Measurements from ENCODE around the gene STAC3. TPM values are rescaled to one million over a fixed set of nuclear protein-coding genes. Genes with fewer than 3 reads are reported as not detected.

STAC3 gene
- total and polyA plus RNA-seq, 4 donors: 0.19 to 1.3 (median 0.96) TPM

- Histone ChIP-seq H3K36me3 (ENCODE audit: control insufficient read depth in 4 of 4, insufficient read depth in 3 of 4, low read depth in 1 of 4, low read length in 3 of 4) (peaks cover 12 to 18% (median 15%) of the 10 kb centered on the region in 4 donors), H3K27ac (ENCODE audit: low read depth in 1 of 2, low read length in 2 of 2) (peak overlapping the region; percentile 94 to 97), H3K9ac (ENCODE audit: low read depth in 1 of 2, low read length in 2 of 2) (peak overlapping the region; percentile 62 to 95), H3K27me3 (ENCODE audit: control insufficient read depth in 4 of 4, insufficient read depth in 4 of 4, low read length in 3 of 4) (no peaks in the 10 kb centered on the region), H3K9me3 (ENCODE audit: control insufficient read depth in 4 of 4, low read length in 3 of 4) (no peaks in the 10 kb centered on the region), H3K4me3 (ENCODE audit: low read depth in 1 of 3, low read length in 3 of 3) (peak overlapping the region in 2 of 3 donors; percentile 55 to 68), H3K4me1 (ENCODE audit: control insufficient read depth in 4 of 4, insufficient read depth in 4 of 4, low read length in 3 of 4) (peaks cover 14 to 55% (median 40%) of the 10 kb centered on the region in 4 donors)
- no peak for DNase-seq (ENCODE audit: low spot score)
- peak in 1 of 2 donors; percentile 29 for TF ChIP-seq GABPA (IDR thresholded peaks at IDR 0.05 in 1 of 2, conservative IDR thresholded peaks at IDR 0.05 in 1 of 2)
- no peak for TF ChIP-seq JUND (IDR thresholded peaks at IDR 0.05)
- TF ChIP-seq NR2F2 (IDR thresholded peaks at IDR 0.05): no peak
- TF ChIP-seq, protein P1, sequence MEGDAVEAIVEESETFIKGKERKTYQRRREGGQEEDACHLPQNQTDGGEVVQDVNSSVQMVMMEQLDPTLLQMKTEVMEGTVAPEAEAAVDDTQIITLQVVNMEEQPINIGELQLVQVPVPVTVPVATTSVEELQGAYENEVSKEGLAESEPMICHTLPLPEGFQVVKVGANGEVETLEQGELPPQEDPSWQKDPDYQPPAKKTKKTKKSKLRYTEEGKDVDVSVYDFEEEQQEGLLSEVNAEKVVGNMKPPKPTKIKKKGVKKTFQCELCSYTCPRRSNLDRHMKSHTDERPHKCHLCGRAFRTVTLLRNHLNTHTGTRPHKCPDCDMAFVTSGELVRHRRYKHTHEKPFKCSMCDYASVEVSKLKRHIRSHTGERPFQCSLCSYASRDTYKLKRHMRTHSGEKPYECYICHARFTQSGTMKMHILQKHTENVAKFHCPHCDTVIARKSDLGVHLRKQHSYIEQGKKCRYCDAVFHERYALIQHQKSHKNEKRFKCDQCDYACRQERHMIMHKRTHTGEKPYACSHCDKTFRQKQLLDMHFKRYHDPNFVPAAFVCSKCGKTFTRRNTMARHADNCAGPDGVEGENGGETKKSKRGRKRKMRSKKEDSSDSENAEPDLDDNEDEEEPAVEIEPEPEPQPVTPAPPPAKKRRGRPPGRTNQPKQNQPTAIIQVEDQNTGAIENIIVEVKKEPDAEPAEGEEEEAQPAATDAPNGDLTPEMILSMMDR (IDR thresholded peaks at IDR 0.05; ENCODE audit: low read depth, low read length, missing input control): peak; percentile 27
- TF ChIP-seq ATF3 (IDR thresholded peaks at IDR 0.05): no peak
- 4% methylated on average over 9 of the region's 9 CpGs for WGBS
These were observed 21.8 kb downstream of the STAC3 start for GRCh38 chr12:57229046-57229633.

- Histone ChIP-seq H3K4me1 (ENCODE audit: control insufficient read depth in 4 of 4, insufficient read depth in 4 of 4, low read length in 3 of 4) (peaks cover 10 to 38% (median 25%) of the 10 kb centered on the region in 4 donors), H3K36me3 (ENCODE audit: control insufficient read depth in 4 of 4, insufficient read depth in 3 of 4, low read depth in 1 of 4, low read length in 3 of 4) (peaks cover under 1 to 4% (median 3%) of the 10 kb centered on the region in 4 donors), H3K9ac (ENCODE audit: low read depth in 1 of 2, low read length in 2 of 2) (no peak overlapping the region), H3K27ac (ENCODE audit: low read depth in 1 of 2, low read length in 2 of 2) (no peak overlapping the region), H3K4me3 (ENCODE audit: low read depth in 1 of 3, low read length in 3 of 3) (no peak overlapping the region), H3K9me3 (ENCODE audit: control insufficient read depth in 4 of 4, low read length in 3 of 4) (no peaks in the 10 kb centered on the region), H3K27me3 (ENCODE audit: control insufficient read depth in 4 of 4, insufficient read depth in 4 of 4, low read length in 3 of 4) (peaks cover 0 to 8% (median 2%) of the 10 kb centered on the region in 4 donors)
- DNase-seq (ENCODE audit: low spot score): no peak
- TF ChIP-seq SP1 (IDR thresholded peaks at IDR 0.05) (no peak), ATF3 (IDR thresholded peaks at IDR 0.05) (no peak), RAD21 (IDR thresholded peaks at IDR 0.05) (no peak), GABPA (IDR thresholded peaks at IDR 0.05 in 1 of 2, conservative IDR thresholded peaks at IDR 0.05 in 1 of 2) (no peak), FOXA2 (IDR thresholded peaks at IDR 0.05) (no peak), EGR1 (IDR thresholded peaks at IDR 0.05; ENCODE audit: low read depth in 2 of 2) (no peak), JUND (IDR thresholded peaks at IDR 0.05) (no peak), ZBTB33 (IDR thresholded peaks at IDR 0.05) (no peak), HNF4G (IDR thresholded peaks at IDR 0.05) (no peak), HNF4A (conservative IDR thresholded peaks at IDR 0.05) (no peak), RXRA (IDR thresholded peaks at IDR 0.05) (no peak), YY1 (IDR thresholded peaks at IDR 0.05) (no peak), REST (IDR thresholded peaks at IDR 0.05) (no peak), NR2F2 (IDR thresholded peaks at IDR 0.05) (no peak), TAF1 (conservative IDR thresholded peaks at IDR 0.05) (no peak), FOXA1 (IDR thresholded peaks at IDR 0.05) (no peak), MAX (IDR thresholded peaks at IDR 0.05) (no peak)
- TF ChIP-seq, protein P1 (IDR thresholded peaks at IDR 0.05; ENCODE audit: low read depth, low read length, missing input control): no peak
- 66% methylated on average over 8 of the region's 8 CpGs for WGBS
These were observed 23.5 kb downstream of the STAC3 start for GRCh38 chr12:57227315-57228115.
